ENCODE results near the gene ZCCHC10.

- TF ChIP-seq CTCF (IDR thresholded peaks at IDR 0.05 in 4 of 5, conservative IDR thresholded peaks at IDR 0.05 in 1 of 5) (no peak), POLR2A (IDR thresholded peaks at IDR 0.05) (no peak)
Observed at GRCh38 chr5:132979976-132980375, 46.4 kb downstream of the ZCCHC10 start.

Data from gastrocnemius medialis (tissue), 4 donors.